Neural cell (in vitro differentiated cells): ENCODE data around the gene MS4A2. TPM values are rescaled to one million over a fixed set of nuclear protein-coding genes. Genes with fewer than 3 reads are reported as not detected.

Source experiments
- H2AFZ ChIP-seq: fragments of 200-600, 300-800 bp; sonication (generic), shearing (Covaris generic); 2 replicates; pipeline ENCODE4 v1.6.0; 2014; ENCODE audit warnings: low read depth, mild to moderate bottlenecking, antibody characterized with exemption, low read length, moderate library complexity
- H3F3A ChIP-seq: fragments of 200-600 bp; shearing (Covaris generic); 2 replicates; pipeline ENCODE4 v1.6.1; 2016; ENCODE audit warnings: mild to moderate bottlenecking, moderate library complexity, mixed read lengths, antibody characterized with exemption, low read length; ENCODE audit not compliant: insufficient read depth, poor library complexity, severe bottlenecking
- H3K27ac ChIP-seq: fragments of 200-600, 300-800 bp; sonication (generic), shearing (Covaris generic); 2 replicates; pipeline ENCODE4 v1.5.1; 2014; ENCODE audit warnings: mild to moderate bottlenecking, low read length, moderate library complexity
- H3K27me3 ChIP-seq: fragments of 300-800, 200-600 bp; sonication (generic), shearing (Covaris generic); 2 replicates; pipeline ENCODE4 v1.6.0; 2014; ENCODE audit warnings: mild to moderate bottlenecking, low read depth, low read length, moderate library complexity; ENCODE audit not compliant: insufficient read depth
- H3K36me3 ChIP-seq: fragments of 300-800, 200-600 bp; sonication (generic), shearing (Covaris generic); 2 replicates; pipeline ENCODE4 v1.5.1; 2014; ENCODE audit warnings: mild to moderate bottlenecking, antibody characterized with exemption, low read length, moderate library complexity; ENCODE audit not compliant: insufficient read depth
- H3K4me2 ChIP-seq: fragments of 300-800, 200-600 bp; sonication (generic), shearing (Covaris generic); 2 replicates; pipeline ENCODE4 v1.6.0; 2014; ENCODE audit warnings: mild to moderate bottlenecking, low read length
- H3K4me3 ChIP-seq: fragments of 300-800, 200-600 bp; sonication (generic), shearing (Covaris generic); 2 replicates; pipeline ENCODE4 v1.5.1; 2014; ENCODE audit warnings: mild to moderate bottlenecking, low read length, moderate library complexity
- H3K79me2 ChIP-seq: fragments of 200-600 bp; shearing (Covaris generic); replicated peaks from 2 replicates; pipeline ENCODE4 v1.6.0; 2014; ENCODE audit warnings: mild to moderate bottlenecking, low read length, moderate library complexity; ENCODE audit not compliant: insufficient read depth
- H3K9ac ChIP-seq: fragments of 300-800, 200-600 bp; sonication (generic), shearing (Covaris generic); 2 replicates; pipeline ENCODE4 v1.6.1; 2016; ENCODE audit warnings: mild to moderate bottlenecking, low read length, mixed read lengths
- H3K9me2 ChIP-seq: fragments of 200-600 bp; shearing (Covaris generic); 2 replicates; pipeline ENCODE4 v1.6.1; 2016; ENCODE audit warnings: mild to moderate bottlenecking, low read length, mixed read lengths; ENCODE audit not compliant: insufficient read depth
- H3K9me3 ChIP-seq: fragments of 200-600, 300-800 bp; sonication (generic), shearing (Covaris generic); 2 replicates; pipeline ENCODE4 v1.6.1; 2016; ENCODE audit warnings: mild to moderate bottlenecking, mixed run types, low read length, moderate library complexity, mixed read lengths
- H4K20me1 ChIP-seq: fragments of 200-600 bp; shearing (Covaris generic); 2 replicates; pipeline ENCODE4 v1.6.1; 2016; ENCODE audit warnings: mild to moderate bottlenecking, mixed run types; ENCODE audit not compliant: insufficient read depth
- EP300 ChIP-seq: fragments of 450-650 bp; conservative IDR thresholded peaks from 2 replicates; pipeline ENCODE4 v1.6.1; 2014; ENCODE audit warnings: antibody characterized with exemption, mild to moderate bottlenecking, moderate library complexity; ENCODE audit not compliant: poor library complexity, severe bottlenecking
- EZH2 ChIP-seq: fragments of 200-600, 300-800 bp; shearing (Covaris generic), sonication (generic); IDR thresholded peaks from 2 replicates; pipeline ENCODE4 v1.6.1; 2014; ENCODE audit warnings: antibody characterized with exemption, low read length, borderline replicate concordance, mild to moderate bottlenecking; ENCODE audit not compliant: insufficient read depth, poor library complexity, severe bottlenecking
- MXI1 ChIP-seq: fragments of 450-650 bp; conservative IDR thresholded peaks from 2 replicates; pipeline ENCODE4 v1.6.1; 2014; ENCODE audit warnings: antibody characterized with exemption, mild to moderate bottlenecking; ENCODE audit not compliant: poor library complexity, severe bottlenecking
- POLR2AphosphoS5 ChIP-seq: IDR thresholded peaks from 2 replicates; pipeline ENCODE4 v1.6.1; 2012
- RAD21 ChIP-seq: fragments of 450-650 bp; conservative IDR thresholded peaks from 2 replicates; pipeline ENCODE4 v1.6.1; 2014; ENCODE audit warnings: antibody characterized with exemption, mild to moderate bottlenecking, moderate library complexity
- SMC3 ChIP-seq: fragments of 450-650 bp; conservative IDR thresholded peaks from 2 replicates; pipeline ENCODE4 v1.6.1; 2014; ENCODE audit warnings: antibody characterized with exemption, mild to moderate bottlenecking, moderate library complexity; ENCODE audit not compliant: poor library complexity
- TAF1 ChIP-seq: IDR thresholded peaks from 2 replicates; pipeline ENCODE4 v1.6.1; 2012; ENCODE audit warnings: low read depth
- polyA plus RNA-seq: library from polyadenylated mRNA; depleted of rRNA; stranded (reverse); fragments of >200 nt; gene quantifications from 2 replicates; pipeline ENCODE4 v1.2.3, GENCODE V29; 2014
- TF ChIP-seq, protein P1 (sequence below): IDR thresholded peaks from 2 replicates; pipeline ENCODE4 v1.6.1; 2012; ENCODE audit warnings: borderline replicate concordance
- TF ChIP-seq, protein P2 (sequence below): fragments of 450-650 bp; IDR thresholded peaks from 2 replicates; pipeline ENCODE4 v1.5.1; 2014; ENCODE audit warnings: antibody characterized with exemption, mild to moderate bottlenecking, moderate library complexity; ENCODE audit not compliant: poor library complexity, severe bottlenecking

MS4A2 gene
- polyA plus RNA-seq, 1 donor from 2014 or later: not detected

DNA sequence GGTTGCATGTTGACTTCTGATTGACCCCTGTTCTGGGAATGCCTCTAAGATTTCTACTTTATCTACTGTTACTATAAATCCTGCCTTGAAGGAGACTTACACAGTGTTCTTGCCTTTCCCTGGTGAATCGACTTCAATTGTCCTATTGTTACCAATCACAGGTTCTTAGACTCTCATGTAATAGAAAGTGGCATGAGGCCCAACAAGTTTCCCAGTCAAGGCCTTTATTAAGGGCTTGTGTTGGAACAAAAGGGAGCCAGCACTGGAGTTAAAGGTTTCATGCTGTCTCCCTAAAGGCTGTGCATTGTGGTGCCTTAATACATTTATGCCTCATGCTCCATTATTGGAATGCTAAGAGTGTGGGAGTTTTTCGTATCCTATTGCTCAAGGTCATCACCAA is 23.3 kb downstream of the MS4A2 start:
- Histone ChIP-seq H4K20me1 (no peaks in the 10 kb centered on the region), H3K4me2 (no peak overlapping the region), H3F3A (no peaks in the 10 kb centered on the region), H3K4me3 (no peak overlapping the region), H3K27ac (no peak overlapping the region), H3K36me3 (no peaks in the 10 kb centered on the region), H3K9ac (no peak overlapping the region), H3K79me2 (no peaks in the 10 kb centered on the region), H2AFZ (no peak overlapping the region), H3K9me2 (no peaks in the 10 kb centered on the region), H3K9me3 (no peaks in the 10 kb centered on the region), H3K27me3 (no peaks in the 10 kb centered on the region)
- TF ChIP-seq EP300: no peak
- TF ChIP-seq, protein P1, sequence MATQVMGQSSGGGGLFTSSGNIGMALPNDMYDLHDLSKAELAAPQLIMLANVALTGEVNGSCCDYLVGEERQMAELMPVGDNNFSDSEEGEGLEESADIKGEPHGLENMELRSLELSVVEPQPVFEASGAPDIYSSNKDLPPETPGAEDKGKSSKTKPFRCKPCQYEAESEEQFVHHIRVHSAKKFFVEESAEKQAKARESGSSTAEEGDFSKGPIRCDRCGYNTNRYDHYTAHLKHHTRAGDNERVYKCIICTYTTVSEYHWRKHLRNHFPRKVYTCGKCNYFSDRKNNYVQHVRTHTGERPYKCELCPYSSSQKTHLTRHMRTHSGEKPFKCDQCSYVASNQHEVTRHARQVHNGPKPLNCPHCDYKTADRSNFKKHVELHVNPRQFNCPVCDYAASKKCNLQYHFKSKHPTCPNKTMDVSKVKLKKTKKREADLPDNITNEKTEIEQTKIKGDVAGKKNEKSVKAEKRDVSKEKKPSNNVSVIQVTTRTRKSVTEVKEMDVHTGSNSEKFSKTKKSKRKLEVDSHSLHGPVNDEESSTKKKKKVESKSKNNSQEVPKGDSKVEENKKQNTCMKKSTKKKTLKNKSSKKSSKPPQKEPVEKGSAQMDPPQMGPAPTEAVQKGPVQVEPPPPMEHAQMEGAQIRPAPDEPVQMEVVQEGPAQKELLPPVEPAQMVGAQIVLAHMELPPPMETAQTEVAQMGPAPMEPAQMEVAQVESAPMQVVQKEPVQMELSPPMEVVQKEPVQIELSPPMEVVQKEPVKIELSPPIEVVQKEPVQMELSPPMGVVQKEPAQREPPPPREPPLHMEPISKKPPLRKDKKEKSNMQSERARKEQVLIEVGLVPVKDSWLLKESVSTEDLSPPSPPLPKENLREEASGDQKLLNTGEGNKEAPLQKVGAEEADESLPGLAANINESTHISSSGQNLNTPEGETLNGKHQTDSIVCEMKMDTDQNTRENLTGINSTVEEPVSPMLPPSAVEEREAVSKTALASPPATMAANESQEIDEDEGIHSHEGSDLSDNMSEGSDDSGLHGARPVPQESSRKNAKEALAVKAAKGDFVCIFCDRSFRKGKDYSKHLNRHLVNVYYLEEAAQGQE: no peak
- TF ChIP-seq MXI1: no peak
- TF ChIP-seq RAD21: no peak
- TF ChIP-seq, protein P2, sequence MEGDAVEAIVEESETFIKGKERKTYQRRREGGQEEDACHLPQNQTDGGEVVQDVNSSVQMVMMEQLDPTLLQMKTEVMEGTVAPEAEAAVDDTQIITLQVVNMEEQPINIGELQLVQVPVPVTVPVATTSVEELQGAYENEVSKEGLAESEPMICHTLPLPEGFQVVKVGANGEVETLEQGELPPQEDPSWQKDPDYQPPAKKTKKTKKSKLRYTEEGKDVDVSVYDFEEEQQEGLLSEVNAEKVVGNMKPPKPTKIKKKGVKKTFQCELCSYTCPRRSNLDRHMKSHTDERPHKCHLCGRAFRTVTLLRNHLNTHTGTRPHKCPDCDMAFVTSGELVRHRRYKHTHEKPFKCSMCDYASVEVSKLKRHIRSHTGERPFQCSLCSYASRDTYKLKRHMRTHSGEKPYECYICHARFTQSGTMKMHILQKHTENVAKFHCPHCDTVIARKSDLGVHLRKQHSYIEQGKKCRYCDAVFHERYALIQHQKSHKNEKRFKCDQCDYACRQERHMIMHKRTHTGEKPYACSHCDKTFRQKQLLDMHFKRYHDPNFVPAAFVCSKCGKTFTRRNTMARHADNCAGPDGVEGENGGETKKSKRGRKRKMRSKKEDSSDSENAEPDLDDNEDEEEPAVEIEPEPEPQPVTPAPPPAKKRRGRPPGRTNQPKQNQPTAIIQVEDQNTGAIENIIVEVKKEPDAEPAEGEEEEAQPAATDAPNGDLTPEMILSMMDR: no peak
- TF ChIP-seq TAF1: no peak
- no peak for TF ChIP-seq SMC3
- TF ChIP-seq POLR2AphosphoS5: no peak
- TF ChIP-seq EZH2: no peak

DNA sequence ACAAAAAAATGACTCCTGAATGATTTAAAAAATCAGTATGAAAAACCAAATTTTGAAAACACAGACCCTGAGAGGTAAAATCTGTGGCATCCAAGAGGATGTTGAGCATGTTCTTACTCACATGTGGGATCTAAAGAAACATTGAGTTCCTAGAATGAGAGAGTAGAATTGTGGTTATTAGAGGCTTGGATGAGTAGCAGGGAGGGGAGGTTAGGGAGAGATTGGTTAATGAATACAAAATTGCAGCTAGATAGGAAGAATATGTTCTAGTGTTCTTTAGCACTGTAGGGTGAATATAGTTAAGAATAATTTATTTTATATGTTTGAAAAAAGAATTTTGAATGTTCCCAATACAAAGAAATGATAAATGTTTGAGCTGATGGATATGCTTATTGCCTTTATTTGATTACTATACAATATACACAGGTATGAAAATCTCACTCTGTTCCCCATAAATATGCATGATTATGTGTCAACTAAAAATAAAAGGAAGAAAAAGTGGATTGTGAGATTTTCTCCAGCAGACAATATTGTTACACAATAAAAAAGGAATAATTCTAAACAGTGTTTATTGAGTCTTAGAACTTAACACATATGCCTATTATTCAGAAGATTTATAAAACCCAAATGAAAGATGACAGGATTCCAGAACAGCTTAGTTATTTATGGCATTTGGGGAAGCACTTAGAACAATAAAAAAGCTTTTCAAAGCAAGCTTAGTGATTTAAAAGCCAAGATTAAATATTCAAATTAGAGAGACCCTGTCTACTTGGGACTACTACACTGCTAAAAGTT is 28.7 kb downstream of the MS4A2 start:
- Histone ChIP-seq H3K79me2 (no peaks in the 10 kb centered on the region), H4K20me1 (no peaks in the 10 kb centered on the region), H2AFZ (no peak overlapping the region), H3K27me3 (no peaks in the 10 kb centered on the region), H3F3A (no peaks in the 10 kb centered on the region), H3K9ac (no peak overlapping the region), H3K9me2 (no peaks in the 10 kb centered on the region), H3K4me3 (no peak overlapping the region), H3K9me3 (no peaks in the 10 kb centered on the region), H3K27ac (no peak overlapping the region), H3K36me3 (no peaks in the 10 kb centered on the region), H3K4me2 (no peak overlapping the region)
- TF ChIP-seq, protein P2: no peak
- TF ChIP-seq RAD21 (no peak), EZH2 (no peak), EP300 (no peak), MXI1 (no peak), TAF1 (no peak), SMC3 (no peak), POLR2AphosphoS5 (no peak)
- TF ChIP-seq, protein P1: no peak
